ENCODE measurements around the gene WNT9B. TPM values are rescaled to one million over a fixed set of nuclear protein-coding genes. Genes with fewer than 3 reads are reported as not detected.

Gene WNT9B
- total RNA-seq, 1 donor from 2014 or later, result not detected

DNA sequence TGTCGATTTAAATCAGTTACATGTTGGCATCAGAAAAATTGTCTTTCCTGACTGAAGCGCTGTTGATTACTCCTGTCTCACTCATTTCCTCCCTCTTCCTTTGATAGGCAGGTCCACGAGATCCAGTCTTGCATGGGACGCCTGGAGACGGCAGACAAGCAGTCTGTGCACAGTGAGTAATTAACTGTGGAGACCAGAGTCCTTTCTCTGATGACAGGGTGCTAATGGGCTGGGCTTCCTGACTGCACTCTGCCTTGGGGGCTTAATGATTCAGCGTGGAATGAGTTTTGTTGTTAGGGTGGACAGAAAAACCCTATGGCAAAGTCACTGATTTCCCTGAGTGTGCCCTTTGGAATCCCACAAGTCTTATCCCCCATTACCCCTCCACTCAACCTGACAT lies 78.0 kb downstream of the WNT9B start:
- peaks cover 52% of the 10 kb centered on the region for H3K36me3 Mint-ChIP-seq (ENCODE audit: low read depth)
- peaks cover 29% of the 10 kb centered on the region for H3K4me1 Mint-ChIP-seq
- no peaks in the 10 kb centered on the region for H3K27me3 Mint-ChIP-seq
- no peaks in the 10 kb centered on the region for H3K9me3 Mint-ChIP-seq
- no peak for DNase-seq
- intact Hi-C loops (cut with micrococcal nuclease), result loop anchor here (5.0 kb wide), 1 partner anchor 693 kb away; no protein-coding TSS in a partner anchor
- H3K4me3 Mint-ChIP-seq, result no peak overlapping the region
- H3K27ac Mint-ChIP-seq, result no peak overlapping the region

DNA sequence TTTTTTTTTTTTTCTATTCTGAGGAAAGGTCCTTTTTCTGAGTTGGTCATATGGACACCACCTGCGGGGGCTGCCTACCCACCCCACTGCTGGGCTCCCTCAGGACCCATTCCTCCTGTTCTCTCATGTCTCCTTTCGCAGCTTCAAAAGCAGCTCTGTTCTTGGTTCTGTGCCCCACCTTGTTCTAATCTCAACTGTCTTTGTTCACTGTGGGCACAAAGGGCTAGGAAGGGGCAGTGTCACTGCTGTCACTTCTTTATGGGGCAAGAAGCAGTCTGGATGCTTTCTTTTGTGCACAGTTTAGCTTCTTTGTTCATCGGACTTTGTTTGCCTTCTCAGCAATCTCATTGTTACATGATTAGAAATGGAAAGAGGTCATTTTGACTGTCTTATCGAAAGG lies 78.7 kb downstream of the WNT9B start:
- Mint-ChIP-seq H3K36me3 (ENCODE audit: low read depth) (peaks cover 55% of the 10 kb centered on the region), H3K27me3 (no peaks in the 10 kb centered on the region), H3K4me1 (peaks cover 27% of the 10 kb centered on the region), H3K4me3 (no peak overlapping the region), H3K9me3 (no peaks in the 10 kb centered on the region), H3K27ac (no peak overlapping the region)
- intact Hi-C loops (cut with micrococcal nuclease), result no loop called here
- no peak for DNase-seq

DNA sequence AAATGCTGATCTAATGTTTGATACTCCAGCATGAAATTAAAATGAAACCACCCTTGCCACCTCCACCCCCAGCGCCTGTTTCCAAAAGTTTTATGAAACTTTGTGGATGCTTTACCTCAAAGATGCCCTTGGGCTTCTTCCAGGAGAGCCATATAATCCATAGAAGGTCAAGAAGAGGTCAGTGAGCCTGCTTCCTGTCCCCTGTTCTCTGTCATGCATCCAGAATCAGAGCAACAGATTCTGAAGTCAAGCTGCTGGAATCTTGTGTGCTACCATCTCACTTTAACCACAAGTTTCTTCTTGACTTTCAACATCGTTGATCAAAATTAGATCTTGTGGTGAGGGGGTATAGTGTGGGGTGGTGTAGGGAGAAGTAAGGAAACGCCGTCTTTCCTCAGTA lies 80.2 kb downstream of the WNT9B start:
- no peak for DNase-seq
- Mint-ChIP-seq H3K4me1 (peaks cover 17% of the 10 kb centered on the region), H3K4me3 (no peak overlapping the region), H3K27ac (no peak overlapping the region), H3K36me3 (ENCODE audit: low read depth) (peaks cover 64% of the 10 kb centered on the region), H3K9me3 (no peaks in the 10 kb centered on the region), H3K27me3 (no peaks in the 10 kb centered on the region)
- intact Hi-C loops (cut with micrococcal nuclease), result no loop called here

DNA sequence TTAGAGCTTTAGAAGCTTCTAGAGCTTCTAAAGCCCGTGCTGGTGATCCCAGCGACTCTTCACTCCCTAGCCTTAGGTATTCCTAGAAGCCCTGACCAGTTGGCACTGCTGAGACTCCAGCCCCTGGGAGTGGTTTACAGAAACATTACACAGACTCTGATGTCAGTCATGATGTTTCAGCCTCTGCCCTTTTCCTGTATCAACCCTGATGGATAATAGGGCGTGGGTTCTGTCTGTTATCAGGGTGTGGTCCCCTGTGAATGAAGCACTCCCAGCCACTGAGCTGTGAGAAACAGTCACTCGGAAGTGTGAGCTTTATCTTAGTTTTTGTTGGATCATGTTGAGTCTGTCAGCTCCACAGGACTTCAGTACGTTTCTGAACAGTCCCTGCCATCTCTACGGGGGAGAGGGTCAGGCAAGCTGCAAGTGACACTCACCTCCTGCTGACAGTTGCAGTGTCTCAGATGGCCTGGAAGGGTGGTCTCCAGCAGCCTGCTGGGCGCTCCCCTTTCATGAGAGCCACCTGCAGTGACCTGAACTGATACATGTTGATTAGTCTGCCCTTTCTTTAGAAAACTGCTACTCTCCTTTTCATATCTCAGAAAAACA lies 84.4 kb downstream of the WNT9B start:
- H3K36me3 Mint-ChIP-seq (ENCODE audit: low read depth), result peaks cover 85% of the 10 kb centered on the region
- no peak overlapping the region for H3K27ac Mint-ChIP-seq

More for the DNA sequence above, 84.4 kb downstream of the WNT9B start:
- no peak overlapping the region for H3K4me3 Mint-ChIP-seq
- H3K27me3 Mint-ChIP-seq, result no peaks in the 10 kb centered on the region
- no peaks in the 10 kb centered on the region for H3K9me3 Mint-ChIP-seq
- intact Hi-C loops (cut with micrococcal nuclease), result no loop called here
- no peak for DNase-seq
- no peaks in the 10 kb centered on the region for H3K4me1 Mint-ChIP-seq

Other genes starting within 250 kb of the WNT9B start
- gene WNT3, start 32.9 kb upstream of the WNT9B start, total RNA-seq, result 0.05 and 0.07 TPM in 2 replicates
- gene GOSR2, start 71.6 kb downstream of the WNT9B start, total RNA-seq, result 57.9 and 62.2 TPM in 2 replicates
- not detected in 2 replicates for gene RPRML, start 127.7 kb downstream of the WNT9B start, total RNA-seq

Measured in activated CD4-positive, alpha-beta T cell treated with anti-CD3 and anti-CD28 coated beads, Interleukin-2, amount 10 ng/mL, durations not matched to agents 24 days and 14 days (primary cell).